H9 (cell line): ENCODE results near the gene C1QTNF6. TPM values are rescaled to one million over a fixed set of nuclear protein-coding genes. Genes with fewer than 3 reads are reported as not detected.

Source experiments
- DNase-seq: peaks from one replicate; pipeline ENCODE4 v3.0.0-alpha.2; 2017
- H2AFZ ChIP-seq: one replicate; pipeline ENCODE4 v1.6.1; 2013; ENCODE audit warnings: mild to moderate bottlenecking, low read length, control low read depth, moderate library complexity
- H2AK5ac ChIP-seq: 2 replicates; pipeline ENCODE4 v1.6.1; 2013; ENCODE audit warnings: low read length, control low read depth, mixed read lengths; ENCODE audit not compliant: insufficient read length
- H2BK120ac ChIP-seq: one replicate; pipeline ENCODE4 v1.6.1; 2013; ENCODE audit warnings: low read depth, mild to moderate bottlenecking, low read length, control low read depth, inconsistent platforms; ENCODE audit not compliant: poor library complexity, severe bottlenecking
- H2BK12ac ChIP-seq: 2 replicates; pipeline ENCODE4 v1.6.1; 2013; ENCODE audit warnings: low read length, control low read depth, mixed read lengths, low read depth; ENCODE audit not compliant: insufficient read length
- H2BK15ac ChIP-seq: 2 replicates; pipeline ENCODE4 v1.6.1; 2013; ENCODE audit warnings: low read depth, low read length, control low read depth
- H2BK20ac ChIP-seq: one replicate; pipeline ENCODE4 v1.6.1; 2013; ENCODE audit warnings: low read depth, mild to moderate bottlenecking, low read length, control low read depth, inconsistent platforms; ENCODE audit not compliant: poor library complexity, severe bottlenecking
- H2BK5ac ChIP-seq: 2 replicates; pipeline ENCODE4 v1.6.1; 2013; ENCODE audit warnings: low read length, control low read depth, mixed read lengths; ENCODE audit not compliant: insufficient read length
- H3K14ac ChIP-seq: 2 replicates; pipeline ENCODE4 v1.6.1; 2013; ENCODE audit warnings: low read length, control low read depth; ENCODE audit not compliant: insufficient read depth
- H3K18ac ChIP-seq: 2 replicates; pipeline ENCODE4 v1.6.1; 2013; ENCODE audit warnings: low read depth, mild to moderate bottlenecking, mixed read lengths, low read length, control low read depth; ENCODE audit not compliant: insufficient read length
- H3K23ac ChIP-seq: 2 replicates; pipeline ENCODE4 v1.6.1; 2013; ENCODE audit warnings: low read length, control low read depth, mixed read lengths, low read depth; ENCODE audit not compliant: insufficient read length
- H3K23me2 ChIP-seq: 2 replicates; pipeline ENCODE4 v1.6.1; 2013; ENCODE audit warnings: low read depth, mild to moderate bottlenecking, mixed read lengths, low read length, control low read depth; ENCODE audit not compliant: insufficient read length, poor library complexity, severe bottlenecking
- H3K27ac ChIP-seq: 2 replicates; pipeline ENCODE4 v1.5.1; 2013; ENCODE audit warnings: low read length, control low read depth, mixed read lengths, low read depth; ENCODE audit not compliant: insufficient read length
- H3K27me3 ChIP-seq: 2 replicates; pipeline ENCODE4 v1.6.1; 2013; ENCODE audit warnings: low read length, control low read depth, inconsistent platforms; ENCODE audit not compliant: insufficient read depth
- H3K4ac ChIP-seq: 2 replicates; pipeline ENCODE4 v1.6.1; 2013; ENCODE audit warnings: low read depth, mild to moderate bottlenecking, control low read depth, inconsistent platforms, low read length, moderate library complexity
- H3K4me1 ChIP-seq: 2 replicates; pipeline ENCODE4 v1.6.1; 2013; ENCODE audit warnings: low read length, control low read depth, inconsistent platforms; ENCODE audit not compliant: insufficient read depth
- H3K4me2 ChIP-seq: 2 replicates; pipeline ENCODE4 v1.6.1; 2013; ENCODE audit warnings: low read length, control low read depth, mixed read lengths; ENCODE audit not compliant: insufficient read length, insufficient read depth
- H3K56ac ChIP-seq: 2 replicates; pipeline ENCODE4 v1.6.1; 2013; ENCODE audit warnings: low read depth, mild to moderate bottlenecking, mixed read lengths, low read length, control low read depth; ENCODE audit not compliant: insufficient read length
- H3K79me1 ChIP-seq: 2 replicates; pipeline ENCODE4 v1.6.1; 2013; ENCODE audit warnings: low read depth, mild to moderate bottlenecking, moderate library complexity, low read length, control low read depth, inconsistent platforms; ENCODE audit not compliant: insufficient read depth, poor library complexity, severe bottlenecking
- H3K79me2 ChIP-seq: 2 replicates; pipeline ENCODE4 v1.6.1; 2013; ENCODE audit warnings: low read length, control low read depth, inconsistent platforms; ENCODE audit not compliant: insufficient read depth
- H3K9ac ChIP-seq: 2 replicates; pipeline ENCODE4 v1.6.1; 2013; ENCODE audit warnings: low read length, control low read depth, mixed read lengths; ENCODE audit not compliant: insufficient read length; ENCODE audit errors: extremely low read depth
- H3K9me3 ChIP-seq: one replicate; pipeline ENCODE4 v1.6.1; 2013; ENCODE audit warnings: low read depth, low read length, inconsistent platforms; ENCODE audit not compliant: control insufficient read depth
- H3T11ph ChIP-seq: one replicate; pipeline ENCODE4 v1.6.1; 2013; ENCODE audit warnings: mild to moderate bottlenecking, low read length, control low read depth, inconsistent platforms
- H4K20me1 ChIP-seq: one replicate; pipeline ENCODE4 v1.6.1; 2013; ENCODE audit not compliant: control insufficient read depth, insufficient read length, insufficient read depth
- H4K5ac ChIP-seq: 2 replicates; pipeline ENCODE4 v1.6.1; 2013; ENCODE audit warnings: low read depth, mild to moderate bottlenecking, mixed read lengths, low read length, control low read depth; ENCODE audit not compliant: insufficient read length
- H4K8ac ChIP-seq: replicated peaks from 2 replicates; pipeline ENCODE4 v1.6.1; 2013; ENCODE audit warnings: low read length, control low read depth, mixed read lengths, low read depth; ENCODE audit not compliant: insufficient read length
- H4K91ac ChIP-seq: 2 replicates; pipeline ENCODE4 v1.6.1; 2013; ENCODE audit warnings: low read depth, mild to moderate bottlenecking, moderate library complexity, mixed read lengths, low read length, control low read depth; ENCODE audit not compliant: insufficient read length
- H3K27ac Mint-ChIP-seq, 3 experiments: 2 replicates in 2 of 3; 3 replicates in 1 of 3; pipeline ENCODE4 v1.8.0; 2020 to 2021; ENCODE audit warnings: mixed read lengths in 3 of 3, mild to moderate bottlenecking in 1 of 3, moderate library complexity in 1 of 3
- H3K27me3 Mint-ChIP-seq: 2 replicates; pipeline ENCODE4 v1.8.0; 2021; ENCODE audit warnings: low read depth, mild to moderate bottlenecking, moderate library complexity, mixed read lengths
- H3K36me3 Mint-ChIP-seq, 3 experiments: 2 replicates in 2 of 3; 3 replicates in 1 of 3; pipeline ENCODE4 v1.8.0; 2020 to 2021; ENCODE audit warnings: low read depth in 3 of 3, mixed read lengths in 3 of 3; ENCODE audit not compliant: insufficient read depth in 1 of 3
- H3K4me1 Mint-ChIP-seq, 2 experiments: 2 replicates each; pipeline ENCODE4 v1.8.0; 2020; ENCODE audit warnings: mixed read lengths in 2 of 2
- H3K4me3 Mint-ChIP-seq, 2 experiments: 2 replicates in 1 of 2; 3 replicates in 1 of 2; pipeline ENCODE4 v1.8.0; 2020 to 2021; ENCODE audit warnings: mild to moderate bottlenecking in 2 of 2, mixed read lengths in 2 of 2, moderate library complexity in 1 of 2
- H3K9me3 Mint-ChIP-seq, 2 experiments: 2 replicates in 1 of 2; 3 replicates in 1 of 2; pipeline ENCODE4 v1.8.0; 2020; ENCODE audit warnings: mild to moderate bottlenecking in 2 of 2, mixed read lengths in 2 of 2, moderate library complexity in 1 of 2
- CTCF ChIP-seq: fragments of 200-600 bp; sonication (generic); conservative IDR thresholded peaks from 3 replicates; pipeline ENCODE4 v1.8.0; 2021; ENCODE audit warnings: antibody characterized with exemption, mild to moderate bottlenecking
- WGBS: extraction: QIAGEN DNeasy Blood & Tissue Kit; methylation state at CpG from one replicate; pipeline ENCODE4 v1.1.7; 2013; ENCODE audit warnings: missing lambda C conversion rate, low lambda C conversion rate, mixed read lengths; ENCODE audit not compliant: insufficient read length; ENCODE audit errors: extremely low coverage; 5-methylcytosine and 5-hydroxymethylcytosine counted together
- total RNA-seq: library from RNA; stranded (reverse); gene quantifications from 2 replicates; pipeline ENCODE4 v1.2.1, GENCODE V29; 2021

Gene C1QTNF6
- total RNA-seq, 1 experiment from 2014 or later = 5.0 TPM

- no peaks in the 10 kb centered on the region for H3K36me3 Mint-ChIP-seq
- Histone ChIP-seq H4K5ac (no peak overlapping the region), H3K18ac (no peak overlapping the region), H3K56ac (no peak overlapping the region), H2BK15ac (no peak overlapping the region), H2BK20ac (no peak overlapping the region), H4K91ac (no peak overlapping the region), H2AK5ac (no peak overlapping the region), H3K23ac (no peak overlapping the region), H2BK12ac (no peak overlapping the region), H4K8ac (no peak overlapping the region), H3K4me2 (no peak overlapping the region), H3K79me2 (no peaks in the 10 kb centered on the region), H3T11ph (no peak overlapping the region), H3K27me3 (no peaks in the 10 kb centered on the region), H4K20me1 (no peaks in the 10 kb centered on the region), H3K14ac (no peak overlapping the region), H3K4me1 (no peaks in the 10 kb centered on the region), H3K9ac (no peak overlapping the region), H3K9me3 (no peaks in the 10 kb centered on the region), H2AFZ (no peak overlapping the region), H3K79me1 (no peaks in the 10 kb centered on the region), H2BK120ac (no peak overlapping the region), H3K23me2 (no peaks in the 10 kb centered on the region), H3K27ac (no peak overlapping the region), H2BK5ac (no peak overlapping the region), H3K4ac (no peak overlapping the region)
- no CpG with 5 or more reads among the region's 16 CpGs for WGBS
- no peak overlapping the region for H3K4me3 Mint-ChIP-seq
- H3K27me3 Mint-ChIP-seq = peaks cover 17% of the 10 kb centered on the region
- no peaks in the 10 kb centered on the region for H3K9me3 Mint-ChIP-seq
- no peak for DNase-seq
- H3K27ac Mint-ChIP-seq = no peak overlapping the region
- H3K4me1 Mint-ChIP-seq = peaks cover 4 to 21% of the 10 kb centered on the region in 2 experiments; a peak in 3 of 4 replicates
- TF ChIP-seq CTCF = no peak
Measured at GRCh38 chr22:37206118-37206840, 18.2 kb upstream of the C1QTNF6 start.
